Neural cell (in vitro differentiated cells): Measurements from ENCODE around the gene ACP7. TPM values are rescaled to one million over a fixed set of nuclear protein-coding genes. Genes with fewer than 3 reads are reported as not detected.

ENCODE experiments used
- H2AFZ ChIP-seq: fragments of 200-600, 300-800 bp; sonication (generic), shearing (Covaris generic); 2 replicates; pipeline ENCODE4 v1.6.0; 2014; ENCODE audit warnings: low read depth, mild to moderate bottlenecking, antibody characterized with exemption, low read length, moderate library complexity
- H3F3A ChIP-seq: fragments of 200-600 bp; shearing (Covaris generic); 2 replicates; pipeline ENCODE4 v1.6.1; 2016; ENCODE audit warnings: mild to moderate bottlenecking, moderate library complexity, mixed read lengths, antibody characterized with exemption, low read length; ENCODE audit not compliant: insufficient read depth, poor library complexity, severe bottlenecking
- H3K27ac ChIP-seq: fragments of 200-600, 300-800 bp; sonication (generic), shearing (Covaris generic); 2 replicates; pipeline ENCODE4 v1.5.1; 2014; ENCODE audit warnings: mild to moderate bottlenecking, low read length, moderate library complexity
- H3K27me3 ChIP-seq: fragments of 300-800, 200-600 bp; sonication (generic), shearing (Covaris generic); 2 replicates; pipeline ENCODE4 v1.6.0; 2014; ENCODE audit warnings: mild to moderate bottlenecking, low read depth, low read length, moderate library complexity; ENCODE audit not compliant: insufficient read depth
- H3K36me3 ChIP-seq: fragments of 300-800, 200-600 bp; sonication (generic), shearing (Covaris generic); 2 replicates; pipeline ENCODE4 v1.5.1; 2014; ENCODE audit warnings: mild to moderate bottlenecking, antibody characterized with exemption, low read length, moderate library complexity; ENCODE audit not compliant: insufficient read depth
- H3K4me2 ChIP-seq: fragments of 300-800, 200-600 bp; sonication (generic), shearing (Covaris generic); 2 replicates; pipeline ENCODE4 v1.6.0; 2014; ENCODE audit warnings: mild to moderate bottlenecking, low read length
- H3K4me3 ChIP-seq: fragments of 300-800, 200-600 bp; sonication (generic), shearing (Covaris generic); 2 replicates; pipeline ENCODE4 v1.5.1; 2014; ENCODE audit warnings: mild to moderate bottlenecking, low read length, moderate library complexity
- H3K79me2 ChIP-seq: fragments of 200-600 bp; shearing (Covaris generic); replicated peaks from 2 replicates; pipeline ENCODE4 v1.6.0; 2014; ENCODE audit warnings: mild to moderate bottlenecking, low read length, moderate library complexity; ENCODE audit not compliant: insufficient read depth
- H3K9ac ChIP-seq: fragments of 300-800, 200-600 bp; sonication (generic), shearing (Covaris generic); 2 replicates; pipeline ENCODE4 v1.6.1; 2016; ENCODE audit warnings: mild to moderate bottlenecking, low read length, mixed read lengths
- H3K9me2 ChIP-seq: fragments of 200-600 bp; shearing (Covaris generic); 2 replicates; pipeline ENCODE4 v1.6.1; 2016; ENCODE audit warnings: mild to moderate bottlenecking, low read length, mixed read lengths; ENCODE audit not compliant: insufficient read depth
- H3K9me3 ChIP-seq: fragments of 200-600, 300-800 bp; sonication (generic), shearing (Covaris generic); 2 replicates; pipeline ENCODE4 v1.6.1; 2016; ENCODE audit warnings: mild to moderate bottlenecking, mixed run types, low read length, moderate library complexity, mixed read lengths
- H4K20me1 ChIP-seq: fragments of 200-600 bp; shearing (Covaris generic); 2 replicates; pipeline ENCODE4 v1.6.1; 2016; ENCODE audit warnings: mild to moderate bottlenecking, mixed run types; ENCODE audit not compliant: insufficient read depth
- EP300 ChIP-seq: fragments of 450-650 bp; conservative IDR thresholded peaks from 2 replicates; pipeline ENCODE4 v1.6.1; 2014; ENCODE audit warnings: antibody characterized with exemption, mild to moderate bottlenecking, moderate library complexity; ENCODE audit not compliant: poor library complexity, severe bottlenecking
- EZH2 ChIP-seq: fragments of 200-600, 300-800 bp; shearing (Covaris generic), sonication (generic); IDR thresholded peaks from 2 replicates; pipeline ENCODE4 v1.6.1; 2014; ENCODE audit warnings: antibody characterized with exemption, low read length, borderline replicate concordance, mild to moderate bottlenecking; ENCODE audit not compliant: insufficient read depth, poor library complexity, severe bottlenecking
- MXI1 ChIP-seq: fragments of 450-650 bp; conservative IDR thresholded peaks from 2 replicates; pipeline ENCODE4 v1.6.1; 2014; ENCODE audit warnings: antibody characterized with exemption, mild to moderate bottlenecking; ENCODE audit not compliant: poor library complexity, severe bottlenecking
- POLR2AphosphoS5 ChIP-seq: IDR thresholded peaks from 2 replicates; pipeline ENCODE4 v1.6.1; 2012
- RAD21 ChIP-seq: fragments of 450-650 bp; conservative IDR thresholded peaks from 2 replicates; pipeline ENCODE4 v1.6.1; 2014; ENCODE audit warnings: antibody characterized with exemption, mild to moderate bottlenecking, moderate library complexity
- SMC3 ChIP-seq: fragments of 450-650 bp; conservative IDR thresholded peaks from 2 replicates; pipeline ENCODE4 v1.6.1; 2014; ENCODE audit warnings: antibody characterized with exemption, mild to moderate bottlenecking, moderate library complexity; ENCODE audit not compliant: poor library complexity
- TAF1 ChIP-seq: IDR thresholded peaks from 2 replicates; pipeline ENCODE4 v1.6.1; 2012; ENCODE audit warnings: low read depth
- polyA plus RNA-seq: library from polyadenylated mRNA; depleted of rRNA; stranded (reverse); fragments of >200 nt; gene quantifications from 2 replicates; pipeline ENCODE4 v1.2.3, GENCODE V29; 2014
- TF ChIP-seq, protein P1 (sequence below): IDR thresholded peaks from 2 replicates; pipeline ENCODE4 v1.6.1; 2012; ENCODE audit warnings: borderline replicate concordance
- TF ChIP-seq, protein P2 (sequence below): fragments of 450-650 bp; IDR thresholded peaks from 2 replicates; pipeline ENCODE4 v1.5.1; 2014; ENCODE audit warnings: antibody characterized with exemption, mild to moderate bottlenecking, moderate library complexity; ENCODE audit not compliant: poor library complexity, severe bottlenecking

The ACP7 gene
- polyA plus RNA-seq, 1 donor from 2014 or later = not detected

DNA sequence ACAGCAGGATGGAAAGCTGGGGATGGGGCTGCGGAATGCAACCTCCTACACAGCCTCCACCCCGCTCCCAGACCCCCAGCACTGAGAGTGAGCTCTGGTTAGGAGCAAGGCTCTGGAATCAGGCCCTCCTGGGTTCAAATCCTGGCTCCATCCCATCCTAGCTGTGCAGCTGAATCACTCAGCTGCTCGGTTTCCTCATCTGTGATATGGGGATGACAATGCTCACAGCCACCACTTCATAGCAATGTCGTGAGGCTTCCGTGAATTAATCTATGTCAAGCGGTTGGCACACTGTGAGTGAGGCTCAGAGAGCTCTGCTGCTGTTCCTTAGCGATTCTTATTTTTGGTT lies 538 bp downstream of the ACP7 start:
- H3K9me3 ChIP-seq = no peaks in the 10 kb centered on the region
- H3F3A ChIP-seq = no peaks in the 10 kb centered on the region
- H2AFZ ChIP-seq = no peak overlapping the region
- no peak overlapping the region for H3K9ac ChIP-seq
- no peaks in the 10 kb centered on the region for H3K79me2 ChIP-seq
- no peaks in the 10 kb centered on the region for H3K9me2 ChIP-seq
- no peaks in the 10 kb centered on the region for H4K20me1 ChIP-seq
- no peak for TF ChIP-seq EP300
- TF ChIP-seq TAF1 = no peak
- no peak for TF ChIP-seq RAD21
- TF ChIP-seq SMC3 = no peak
- no peak for TF ChIP-seq EZH2
- TF ChIP-seq POLR2AphosphoS5 = no peak
- TF ChIP-seq MXI1 = no peak
- TF ChIP-seq, protein P1, sequence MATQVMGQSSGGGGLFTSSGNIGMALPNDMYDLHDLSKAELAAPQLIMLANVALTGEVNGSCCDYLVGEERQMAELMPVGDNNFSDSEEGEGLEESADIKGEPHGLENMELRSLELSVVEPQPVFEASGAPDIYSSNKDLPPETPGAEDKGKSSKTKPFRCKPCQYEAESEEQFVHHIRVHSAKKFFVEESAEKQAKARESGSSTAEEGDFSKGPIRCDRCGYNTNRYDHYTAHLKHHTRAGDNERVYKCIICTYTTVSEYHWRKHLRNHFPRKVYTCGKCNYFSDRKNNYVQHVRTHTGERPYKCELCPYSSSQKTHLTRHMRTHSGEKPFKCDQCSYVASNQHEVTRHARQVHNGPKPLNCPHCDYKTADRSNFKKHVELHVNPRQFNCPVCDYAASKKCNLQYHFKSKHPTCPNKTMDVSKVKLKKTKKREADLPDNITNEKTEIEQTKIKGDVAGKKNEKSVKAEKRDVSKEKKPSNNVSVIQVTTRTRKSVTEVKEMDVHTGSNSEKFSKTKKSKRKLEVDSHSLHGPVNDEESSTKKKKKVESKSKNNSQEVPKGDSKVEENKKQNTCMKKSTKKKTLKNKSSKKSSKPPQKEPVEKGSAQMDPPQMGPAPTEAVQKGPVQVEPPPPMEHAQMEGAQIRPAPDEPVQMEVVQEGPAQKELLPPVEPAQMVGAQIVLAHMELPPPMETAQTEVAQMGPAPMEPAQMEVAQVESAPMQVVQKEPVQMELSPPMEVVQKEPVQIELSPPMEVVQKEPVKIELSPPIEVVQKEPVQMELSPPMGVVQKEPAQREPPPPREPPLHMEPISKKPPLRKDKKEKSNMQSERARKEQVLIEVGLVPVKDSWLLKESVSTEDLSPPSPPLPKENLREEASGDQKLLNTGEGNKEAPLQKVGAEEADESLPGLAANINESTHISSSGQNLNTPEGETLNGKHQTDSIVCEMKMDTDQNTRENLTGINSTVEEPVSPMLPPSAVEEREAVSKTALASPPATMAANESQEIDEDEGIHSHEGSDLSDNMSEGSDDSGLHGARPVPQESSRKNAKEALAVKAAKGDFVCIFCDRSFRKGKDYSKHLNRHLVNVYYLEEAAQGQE = no peak
- TF ChIP-seq, protein P2, sequence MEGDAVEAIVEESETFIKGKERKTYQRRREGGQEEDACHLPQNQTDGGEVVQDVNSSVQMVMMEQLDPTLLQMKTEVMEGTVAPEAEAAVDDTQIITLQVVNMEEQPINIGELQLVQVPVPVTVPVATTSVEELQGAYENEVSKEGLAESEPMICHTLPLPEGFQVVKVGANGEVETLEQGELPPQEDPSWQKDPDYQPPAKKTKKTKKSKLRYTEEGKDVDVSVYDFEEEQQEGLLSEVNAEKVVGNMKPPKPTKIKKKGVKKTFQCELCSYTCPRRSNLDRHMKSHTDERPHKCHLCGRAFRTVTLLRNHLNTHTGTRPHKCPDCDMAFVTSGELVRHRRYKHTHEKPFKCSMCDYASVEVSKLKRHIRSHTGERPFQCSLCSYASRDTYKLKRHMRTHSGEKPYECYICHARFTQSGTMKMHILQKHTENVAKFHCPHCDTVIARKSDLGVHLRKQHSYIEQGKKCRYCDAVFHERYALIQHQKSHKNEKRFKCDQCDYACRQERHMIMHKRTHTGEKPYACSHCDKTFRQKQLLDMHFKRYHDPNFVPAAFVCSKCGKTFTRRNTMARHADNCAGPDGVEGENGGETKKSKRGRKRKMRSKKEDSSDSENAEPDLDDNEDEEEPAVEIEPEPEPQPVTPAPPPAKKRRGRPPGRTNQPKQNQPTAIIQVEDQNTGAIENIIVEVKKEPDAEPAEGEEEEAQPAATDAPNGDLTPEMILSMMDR = no peak
- peak overlapping the region; percentile 58 for H3K4me3 ChIP-seq
- no peaks in the 10 kb centered on the region for H3K36me3 ChIP-seq
- H3K4me2 ChIP-seq = no peak overlapping the region
- H3K27ac ChIP-seq = no peak overlapping the region
- H3K27me3 ChIP-seq = peaks cover 38% of the 10 kb centered on the region

DNA sequence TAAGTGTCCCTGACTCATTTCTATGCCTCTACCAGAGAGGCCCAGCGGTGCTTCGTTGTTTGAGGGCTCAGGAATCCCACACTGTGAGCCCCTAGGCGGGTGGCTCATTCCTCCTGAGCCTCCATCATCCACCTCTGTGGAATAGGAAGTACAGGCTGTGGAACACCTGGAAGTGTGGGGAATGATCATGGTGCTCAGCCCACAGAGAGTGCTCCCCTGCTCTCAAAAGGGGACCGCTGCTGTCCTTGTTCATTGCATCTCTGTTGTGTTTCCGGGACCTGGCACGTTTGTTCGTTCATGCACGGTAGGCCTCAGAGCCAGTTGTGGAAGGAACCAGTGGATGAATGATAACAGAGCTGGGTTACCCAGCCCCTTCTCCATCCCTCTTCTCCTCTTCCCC lies 1.2 kb downstream of the ACP7 start:
- no peaks in the 10 kb centered on the region for H3K79me2 ChIP-seq
- no peaks in the 10 kb centered on the region for H3F3A ChIP-seq
- H3K27me3 ChIP-seq = peaks cover 38% of the 10 kb centered on the region
- no peak overlapping the region for H3K4me2 ChIP-seq
- no peak overlapping the region for H3K27ac ChIP-seq
- no peaks in the 10 kb centered on the region for H4K20me1 ChIP-seq
- H3K36me3 ChIP-seq = no peaks in the 10 kb centered on the region
- TF ChIP-seq RAD21 (no peak), TAF1 (no peak), MXI1 (no peak), SMC3 (no peak), EZH2 (no peak), POLR2AphosphoS5 (no peak), EP300 (no peak)
- TF ChIP-seq, protein P1 = no peak
- TF ChIP-seq, protein P2 = no peak
- no peak overlapping the region for H2AFZ ChIP-seq
- no peaks in the 10 kb centered on the region for H3K9me2 ChIP-seq
- no peak overlapping the region for H3K4me3 ChIP-seq
- no peak overlapping the region for H3K9ac ChIP-seq
- H3K9me3 ChIP-seq = no peaks in the 10 kb centered on the region
